DMS 273 treated with DMSO at 0.1 percent for 48 hours (cell line): Measurements from ENCODE around the gene POLR2I.
A peak's percentile ranks its signal among the peaks of the same experiment; 100 is the strongest.
"Not testable (repeated sequence)": the region's sequence is repeated elsewhere in the genome, so short reads cannot be mapped to it uniquely, and the experiment has no call there.

ENCODE experiments used
- DNase-seq: peaks from one replicate; lab custom pipeline; 2025; lab: John Stamatoyannopoulos, UW

Gene POLR2I

DNA sequence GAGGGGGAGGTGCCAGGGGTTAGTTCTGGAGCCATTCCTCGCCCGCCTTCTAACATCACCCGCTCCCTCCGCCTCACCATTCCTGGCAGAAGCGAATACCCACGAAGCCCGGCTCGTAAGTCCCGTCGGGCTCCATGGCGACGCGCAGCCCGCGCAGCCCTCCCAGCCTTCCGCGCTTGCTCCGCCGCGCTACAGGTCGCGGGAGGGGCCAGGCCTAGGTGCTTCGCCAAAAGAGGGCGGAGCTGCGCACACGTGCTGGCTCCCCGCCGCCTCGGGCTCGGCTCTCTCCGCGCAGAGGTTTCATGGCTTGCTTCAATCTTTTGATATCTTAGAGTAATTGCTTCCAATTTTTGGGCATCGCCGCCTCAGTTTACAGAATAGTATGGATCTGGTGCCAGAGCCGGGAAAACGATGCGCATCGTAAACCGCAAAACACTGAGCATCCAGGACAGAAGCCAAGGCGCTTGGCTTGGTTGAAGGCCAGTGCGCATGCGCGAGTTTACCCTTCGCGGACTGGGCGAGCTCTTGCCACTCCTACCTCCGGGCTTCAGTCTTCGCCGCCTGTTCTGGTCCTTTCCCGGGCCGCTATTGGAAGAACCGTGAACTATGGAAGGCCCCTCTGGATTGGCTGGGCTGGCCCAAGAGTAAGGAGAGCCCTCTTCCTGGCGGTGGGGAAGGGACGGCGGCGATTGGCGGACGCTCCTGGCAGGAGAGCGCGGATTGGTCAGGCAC lies at the start of gene POLR2I:
POLR2I (minus strand) TSS at position 155 of the 732 bp plus-strand sequence; CDS start at position 136, 19 bp downstream.
- DNase-seq, result peak; percentile 99

DNA sequence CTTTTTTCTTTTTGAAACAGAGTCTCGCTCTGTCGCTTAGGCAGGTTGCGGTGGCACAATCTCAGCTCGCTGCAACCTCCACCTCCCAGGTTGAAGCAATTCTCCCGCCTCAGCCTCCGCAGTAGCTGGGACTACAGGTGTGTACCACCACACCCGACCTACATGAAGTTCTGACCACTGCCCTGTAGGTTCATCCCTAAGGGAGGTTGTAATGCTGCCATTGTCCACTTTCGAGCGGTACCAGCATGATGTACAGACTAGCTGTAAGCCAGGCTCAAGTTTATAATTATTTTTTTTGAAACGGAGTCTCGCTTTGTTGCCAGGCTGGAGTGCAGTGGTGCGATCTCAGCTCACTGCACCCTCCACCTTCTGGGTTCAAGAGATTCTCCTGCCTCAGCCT lies 49.1 kb upstream of the POLR2I start:
- DNase-seq, result no peak

DNA sequence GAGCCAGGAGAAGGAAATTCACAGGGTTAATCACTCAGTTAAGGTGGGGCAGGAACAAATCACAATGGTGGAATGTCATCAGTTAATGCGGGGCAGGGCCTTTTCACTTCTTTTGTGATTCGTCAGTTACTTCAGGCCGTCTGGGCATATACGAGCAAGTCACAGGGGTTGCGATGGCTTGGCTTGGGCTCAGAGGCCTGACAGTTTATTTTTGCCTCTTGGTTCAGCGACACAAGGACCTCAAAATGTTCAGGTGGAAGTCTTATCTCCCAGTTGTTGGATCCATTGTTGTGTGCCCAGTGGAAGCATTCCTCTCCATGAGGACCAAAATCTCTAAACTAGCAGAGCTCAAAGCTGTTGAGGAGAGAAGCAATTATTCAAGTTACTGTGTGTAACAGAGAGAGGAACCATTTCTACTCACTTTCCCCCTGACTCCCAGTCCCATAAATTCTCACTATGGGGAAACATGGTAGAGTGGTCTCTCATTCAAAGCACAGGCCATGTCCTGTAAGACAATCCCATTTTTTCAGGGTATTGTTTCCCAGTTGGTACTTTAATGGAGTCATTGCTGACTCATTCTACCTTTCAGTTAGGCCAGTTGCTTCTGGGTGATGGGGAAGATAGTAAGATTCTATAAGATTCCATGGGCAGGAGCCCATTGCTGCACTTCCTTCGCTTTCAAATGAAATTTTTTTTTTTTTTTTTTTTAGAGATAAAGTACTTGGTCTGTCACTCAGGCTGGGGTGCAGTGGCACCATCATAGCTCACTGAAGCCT lies 46.3 kb upstream of the POLR2I start:
- no peak for DNase-seq

DNA sequence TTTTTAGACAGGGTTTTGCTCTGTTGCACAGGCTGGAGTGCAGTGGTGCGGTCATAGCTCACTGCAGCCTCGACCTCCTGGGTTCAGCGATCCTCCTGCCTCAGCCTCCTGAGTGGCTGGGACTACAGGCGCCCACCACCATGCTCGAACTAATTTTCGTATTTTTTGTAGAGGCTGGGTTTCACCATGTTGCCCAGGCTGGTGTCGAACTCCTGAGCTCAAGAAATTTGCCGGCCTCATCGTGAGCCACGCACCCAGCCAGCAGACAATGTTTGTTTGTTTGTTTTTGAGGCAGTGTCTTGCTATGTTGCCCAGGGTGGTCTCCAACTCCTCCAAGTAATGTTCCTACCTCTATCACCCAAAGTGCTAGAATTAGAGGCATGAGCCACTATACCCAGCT lies 38.5 kb upstream of the POLR2I start:
- no peak for DNase-seq

DNA sequence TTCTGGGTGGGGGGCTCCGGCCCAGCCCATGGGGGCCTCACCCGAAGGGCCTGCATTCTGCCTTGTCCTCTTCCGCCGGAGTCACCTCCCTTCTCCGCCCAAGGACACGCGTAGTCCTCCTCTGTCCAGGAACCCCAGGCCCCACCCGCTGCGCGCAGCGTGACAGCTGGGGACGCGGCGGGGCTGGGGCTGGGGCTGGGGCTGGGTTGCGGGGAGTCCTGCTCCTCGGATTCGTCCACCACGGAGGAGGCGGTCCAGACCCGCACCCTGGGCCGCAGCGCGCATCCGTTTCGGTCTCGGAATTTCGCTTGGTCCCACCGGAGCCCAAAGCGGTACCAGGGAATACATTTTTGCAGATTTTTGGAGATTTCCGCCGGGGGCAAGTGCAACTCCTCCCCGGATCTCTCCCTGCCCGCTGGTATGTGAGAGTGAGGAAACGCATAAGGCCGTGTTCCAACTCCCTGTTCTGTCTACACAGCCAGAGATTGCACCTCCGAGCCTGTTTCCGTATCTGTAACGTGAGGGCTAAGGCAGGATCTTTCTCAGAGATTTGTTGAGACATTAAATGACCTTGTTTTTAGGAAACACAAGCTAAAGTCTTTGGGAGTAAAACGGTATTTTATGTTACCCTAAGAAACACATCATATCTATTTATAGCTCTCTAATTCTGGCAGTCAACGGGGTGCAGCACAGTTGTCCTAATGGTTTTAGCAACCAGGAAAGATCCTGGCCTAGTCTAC lies 37.8 kb upstream of the POLR2I start, which contains the start of gene COX7A1:
COX7A1 (minus strand) TSS at position 96 of the 740 bp plus-strand sequence; CDS start at position 56, 40 bp downstream.
- no peak for DNase-seq

DNA sequence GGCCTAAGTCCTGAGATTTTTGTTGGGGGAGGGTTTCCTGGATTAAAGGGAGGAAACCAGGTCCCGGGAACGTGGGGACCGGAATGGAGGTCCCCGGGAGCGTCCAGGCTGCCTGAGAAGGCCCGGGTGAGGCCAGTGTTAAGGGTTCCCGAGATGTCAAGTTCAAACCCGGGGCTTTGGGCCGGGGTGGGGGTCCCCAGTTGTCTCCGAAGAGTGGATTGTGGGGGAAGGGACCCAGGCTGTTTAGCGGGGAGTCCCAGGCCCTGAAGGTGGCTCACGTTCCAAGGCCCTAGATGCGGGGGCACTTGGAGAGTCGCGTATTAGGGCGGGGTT lies 37.3 kb upstream of the POLR2I start:
- DNase-seq, result no peak

DNA sequence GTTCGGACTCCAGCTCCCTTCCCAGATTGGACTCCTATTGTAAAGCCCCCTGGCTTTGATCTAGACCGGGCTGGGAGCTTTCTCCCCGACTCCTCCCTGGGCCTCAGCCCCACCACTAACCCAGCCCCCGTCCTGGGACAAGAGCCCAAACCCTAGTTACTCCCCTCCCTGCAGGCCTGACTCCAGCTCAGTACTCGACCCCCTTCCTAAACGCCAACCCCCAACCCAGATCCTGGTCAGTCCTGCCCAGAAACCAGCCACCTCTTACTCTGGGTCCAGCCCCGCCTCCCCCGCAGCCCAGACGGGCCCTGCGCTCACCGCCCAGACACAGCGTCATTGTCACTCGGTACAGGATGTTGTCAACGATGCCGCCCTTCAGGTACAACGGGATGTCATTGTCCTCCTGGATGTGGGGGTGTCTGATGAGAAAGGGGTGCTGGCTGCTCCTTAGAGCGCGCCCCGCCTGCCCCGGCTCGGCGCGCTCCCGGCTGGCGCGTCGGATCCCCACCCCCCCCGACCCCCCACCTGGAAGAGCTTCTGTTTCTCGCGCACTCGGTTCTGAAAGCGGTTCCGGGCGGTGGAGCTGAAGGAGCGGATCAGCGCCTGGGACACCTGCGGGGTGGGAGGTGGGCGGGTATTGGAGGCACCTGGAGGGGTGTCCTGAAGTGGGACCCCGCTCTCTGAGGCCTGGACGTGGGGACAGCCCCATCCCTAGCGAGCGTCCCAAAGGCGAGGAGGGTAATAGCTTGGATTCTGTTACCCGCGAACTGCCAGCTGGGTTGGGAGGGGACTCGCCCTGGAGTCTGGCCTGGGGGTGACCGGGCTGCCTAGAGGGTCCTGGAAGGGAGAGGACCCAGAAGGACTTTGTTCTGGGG lies 36.7 kb upstream of the POLR2I start:
- DNase-seq, result no peak

DNA sequence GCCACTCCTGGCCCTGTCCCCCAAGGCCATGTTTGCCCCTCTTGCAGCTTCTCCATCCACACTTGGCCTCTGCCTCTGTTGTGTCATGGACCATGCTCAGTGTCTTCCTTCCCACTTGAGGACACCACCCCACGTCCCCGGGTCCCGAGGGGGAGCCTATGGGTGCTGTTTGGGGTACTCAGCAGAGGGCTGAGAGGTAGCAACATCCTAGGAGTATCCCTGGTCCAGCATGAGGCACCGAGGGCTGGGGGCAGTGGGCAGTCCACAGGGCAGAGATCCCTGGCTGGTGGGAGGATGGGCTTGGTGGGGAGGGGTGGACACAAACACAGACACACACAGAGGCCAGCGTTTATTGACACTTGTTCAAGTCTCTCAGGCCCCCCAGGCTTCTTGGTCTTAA lies 35.9 kb upstream of the POLR2I start:
- DNase-seq, result no peak

DNA sequence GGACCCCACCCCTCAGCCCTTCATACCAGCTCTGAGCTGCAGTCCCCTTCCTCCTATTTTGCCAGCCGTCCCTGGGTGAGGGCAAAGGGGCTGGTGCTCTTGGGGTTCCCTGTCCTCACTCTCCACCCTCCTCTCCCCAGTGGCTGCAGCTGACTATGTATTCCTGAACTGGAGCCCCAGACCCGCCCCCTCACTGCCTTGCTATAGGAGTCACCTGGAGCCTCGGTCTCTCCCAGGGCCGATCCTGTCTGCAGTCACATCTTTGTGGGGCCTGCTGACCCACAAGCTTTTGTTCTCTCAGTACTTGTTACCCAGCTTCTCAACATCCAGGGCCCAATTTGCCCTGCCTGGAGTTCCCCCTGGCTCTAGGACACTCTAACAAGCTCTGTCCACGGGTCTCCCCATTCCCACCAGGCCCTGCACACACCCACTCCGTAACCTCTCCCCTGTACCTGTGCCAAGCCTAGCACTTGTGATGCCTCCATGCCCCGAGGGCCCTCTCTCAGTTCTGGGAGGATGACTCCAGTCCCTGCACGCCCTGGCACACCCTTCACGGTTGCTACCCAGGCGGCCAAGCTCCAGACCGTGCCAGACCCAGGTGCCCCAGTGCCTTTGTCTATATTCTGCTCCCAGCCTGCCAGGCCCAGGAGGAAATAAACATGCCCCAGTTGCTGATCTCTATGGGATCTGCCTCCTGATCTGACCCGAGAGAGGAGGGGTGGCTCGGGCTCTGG lies 35.2 kb upstream of the POLR2I start:
- no peak for DNase-seq

DNA sequence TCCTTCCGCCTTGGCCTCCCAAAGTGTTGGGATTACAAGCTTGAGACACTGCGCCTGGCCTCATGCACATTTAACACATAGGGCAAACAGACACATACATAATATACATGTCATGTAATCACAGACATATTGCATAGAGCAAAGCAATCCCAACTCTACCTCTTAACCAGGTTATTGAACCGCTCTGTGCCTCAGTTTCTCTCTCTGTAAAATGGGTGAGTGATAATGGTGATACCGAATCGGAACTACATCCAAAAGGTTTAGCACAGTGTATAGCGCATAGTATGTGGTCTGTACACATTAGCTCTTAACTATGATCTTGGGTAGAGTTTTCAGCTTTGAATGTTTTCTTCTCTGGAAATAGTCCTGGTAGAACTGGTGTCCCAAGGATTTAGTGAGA lies 29.9 kb upstream of the POLR2I start:
- no peak for DNase-seq

DNA sequence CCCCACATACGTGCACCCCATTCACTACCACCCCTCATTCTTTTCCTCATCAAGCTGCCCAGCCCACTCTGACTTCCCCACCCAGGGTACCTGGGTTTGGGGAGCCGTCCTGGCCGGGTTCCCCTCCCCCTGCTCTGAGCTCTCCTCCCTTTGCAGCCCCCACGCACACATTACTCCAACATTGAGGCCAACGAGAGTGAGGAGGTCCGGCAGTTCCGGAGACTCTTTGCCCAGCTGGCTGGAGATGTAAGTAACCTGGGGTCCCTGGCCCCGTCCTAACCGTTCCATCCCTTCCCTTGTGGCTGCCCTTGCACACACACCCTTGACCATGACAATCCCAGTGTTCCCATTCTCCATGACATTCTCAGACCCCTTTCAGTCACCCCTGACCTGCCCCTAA lies 27.8 kb upstream of the POLR2I start:
- DNase-seq, result no peak

DNA sequence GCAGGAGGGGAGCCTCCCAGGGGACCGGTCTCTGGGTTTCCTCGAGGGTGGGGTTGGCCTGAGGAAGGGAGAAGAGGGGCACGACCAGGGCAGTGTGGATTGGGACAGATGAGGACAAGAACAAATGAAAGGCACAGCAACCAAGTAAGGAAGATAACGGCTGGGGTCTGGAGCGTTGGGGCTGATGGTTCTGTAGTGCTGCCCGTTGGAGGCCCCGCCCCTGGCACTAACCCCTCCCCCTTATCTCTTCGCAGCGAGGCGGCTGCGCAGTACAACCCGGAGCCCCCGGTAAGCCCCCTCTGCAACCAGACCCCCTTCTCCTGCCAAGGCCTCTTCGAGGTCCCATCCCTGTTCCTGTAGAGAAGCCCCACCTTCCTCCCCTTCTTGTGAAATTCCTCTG lies 27.4 kb upstream of the POLR2I start:
- no peak for DNase-seq

DNA sequence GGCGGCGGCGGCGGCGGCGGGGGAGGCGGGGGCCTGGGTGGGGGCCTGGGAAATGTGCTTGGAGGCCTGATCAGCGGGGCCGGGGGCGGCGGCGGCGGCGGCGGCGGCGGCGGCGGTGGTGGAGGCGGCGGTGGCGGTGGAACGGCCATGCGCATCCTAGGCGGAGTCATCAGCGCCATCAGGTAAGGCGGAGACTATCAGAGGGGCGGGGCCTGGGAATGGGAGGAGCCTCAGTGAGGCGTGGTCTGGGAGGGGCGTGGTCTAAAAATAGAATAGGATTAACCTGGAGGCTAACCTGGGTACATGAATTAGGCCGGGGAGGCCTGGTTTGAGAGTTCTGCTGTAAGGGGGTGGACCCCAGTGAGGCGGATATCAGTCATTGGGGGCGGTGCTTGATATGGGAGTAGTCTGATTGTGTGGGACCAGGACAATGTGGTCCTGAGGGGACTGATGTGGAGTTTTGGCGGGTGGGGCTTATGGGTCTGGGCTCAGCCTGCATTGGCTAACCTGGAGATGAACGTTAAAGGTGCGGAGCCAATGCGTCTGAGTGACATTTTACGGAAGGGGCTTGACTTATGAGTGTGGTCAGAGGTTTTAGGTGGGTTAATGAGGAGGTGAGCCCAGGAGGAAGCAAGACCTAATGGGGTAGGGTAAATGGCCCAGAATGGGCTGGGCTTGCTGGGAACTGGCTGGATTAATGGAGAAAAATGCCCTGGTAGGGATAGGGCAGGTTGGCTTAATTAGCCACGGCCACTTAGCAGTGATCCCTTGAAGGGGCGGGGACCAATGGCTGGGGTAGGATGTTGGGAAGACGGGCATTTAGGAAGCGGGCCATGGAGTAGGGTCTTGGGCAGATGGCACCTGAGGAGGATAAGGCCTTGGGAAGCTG lies 26.6 kb upstream of the POLR2I start:
- peak; percentile 33 for DNase-seq

DNA sequence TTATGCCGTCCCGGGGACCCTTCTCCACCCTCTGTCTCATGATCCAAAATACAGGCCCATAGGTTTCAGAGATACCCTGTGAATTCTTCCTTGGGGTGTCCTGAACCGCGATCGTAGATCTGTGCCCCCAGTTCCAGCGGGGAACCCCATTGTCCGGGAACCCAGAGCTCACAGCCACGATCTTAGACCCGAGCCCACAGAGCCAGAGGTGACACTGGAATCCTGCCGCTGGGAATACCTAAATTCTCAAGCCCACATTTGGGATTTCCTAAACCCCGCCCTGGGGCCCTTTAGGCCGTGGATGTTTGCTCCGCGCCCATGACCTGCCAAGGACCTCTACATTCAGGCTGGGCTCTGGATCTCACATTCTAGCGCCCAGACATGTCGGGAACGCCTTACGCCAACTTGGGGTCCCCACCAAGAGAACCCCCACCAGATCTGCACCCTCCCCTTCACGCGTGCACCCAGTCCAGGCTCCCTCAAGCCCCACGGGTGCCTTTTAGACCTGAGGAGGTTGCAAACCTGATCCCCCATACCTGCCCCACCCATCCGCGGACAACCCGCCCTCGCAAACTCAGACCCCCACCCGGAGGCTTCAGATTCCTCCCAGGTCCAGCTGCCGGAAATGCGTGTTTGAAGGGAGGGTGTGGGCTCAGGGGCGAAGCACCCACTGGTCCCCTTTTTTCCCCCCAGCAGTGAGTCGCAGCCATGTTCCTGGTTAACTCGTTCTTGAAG lies 25.8 kb upstream of the POLR2I start:
- DNase-seq, result peak; percentile 29

DNA sequence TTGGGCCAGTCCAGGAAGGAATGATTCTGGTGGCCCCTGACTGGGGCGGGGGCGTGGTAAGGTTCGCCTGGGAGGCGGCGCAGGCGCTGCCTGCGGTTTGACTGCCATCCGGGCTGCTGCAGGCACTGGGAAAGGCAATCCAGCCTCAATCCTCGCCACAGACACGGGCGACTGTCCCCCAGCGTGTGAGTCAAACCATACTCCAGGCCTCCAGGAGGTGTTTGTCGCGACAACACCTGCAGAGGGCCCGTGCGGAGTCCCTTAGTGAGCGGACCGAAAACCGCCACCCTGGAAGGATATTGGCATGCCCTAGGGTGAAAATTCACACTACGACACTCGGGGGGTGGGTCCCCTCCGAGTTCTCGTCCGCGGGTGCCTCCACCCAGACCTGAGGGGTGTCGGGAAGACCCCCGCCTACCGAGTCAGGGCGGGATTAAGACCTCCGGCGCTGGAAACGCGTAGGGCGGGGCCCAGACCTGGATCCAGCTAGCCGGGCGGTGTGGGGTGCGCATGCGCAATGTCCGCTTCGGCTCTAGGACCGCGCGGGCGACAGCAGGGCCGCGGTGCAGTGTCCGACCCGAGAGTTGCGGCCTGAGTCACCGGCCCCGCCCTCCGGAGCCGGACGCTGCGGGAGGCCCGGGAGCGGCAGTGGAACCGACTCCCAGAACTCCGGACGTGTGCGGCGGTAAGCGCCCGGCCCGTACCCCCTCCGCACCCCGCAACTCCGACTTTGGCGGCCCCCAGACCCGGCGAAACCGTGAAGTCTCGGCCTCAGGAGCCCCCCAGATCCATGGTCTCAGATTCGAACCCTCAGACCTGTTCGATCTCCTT lies 25.0 kb upstream of the POLR2I start, which contains the start of gene CAPNS1:
CAPNS1 (plus strand) TSS at position 594 of the 831 bp plus-strand sequence. CDS start 946 bp downstream, outside the sequence.
- peak; percentile 87 for DNase-seq

DNA sequence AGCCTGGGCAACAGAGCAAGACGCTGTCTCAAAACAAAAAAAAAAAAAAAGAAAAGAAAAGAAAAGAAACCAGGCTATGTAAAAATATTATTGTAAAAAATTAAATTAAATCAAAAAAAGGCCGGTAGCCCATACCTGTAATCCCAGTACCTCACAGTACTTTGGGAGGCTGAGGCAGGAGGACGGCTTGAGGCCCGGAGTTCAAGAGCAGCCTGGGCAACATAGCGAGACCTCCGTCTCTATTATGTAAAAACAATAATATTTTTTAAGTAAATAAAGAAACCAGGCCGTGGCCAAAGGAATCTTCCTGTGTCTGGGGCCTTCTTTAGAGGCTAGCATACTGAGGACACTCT lies 24.4 kb upstream of the POLR2I start:
- DNase-seq, result no peak

DNA sequence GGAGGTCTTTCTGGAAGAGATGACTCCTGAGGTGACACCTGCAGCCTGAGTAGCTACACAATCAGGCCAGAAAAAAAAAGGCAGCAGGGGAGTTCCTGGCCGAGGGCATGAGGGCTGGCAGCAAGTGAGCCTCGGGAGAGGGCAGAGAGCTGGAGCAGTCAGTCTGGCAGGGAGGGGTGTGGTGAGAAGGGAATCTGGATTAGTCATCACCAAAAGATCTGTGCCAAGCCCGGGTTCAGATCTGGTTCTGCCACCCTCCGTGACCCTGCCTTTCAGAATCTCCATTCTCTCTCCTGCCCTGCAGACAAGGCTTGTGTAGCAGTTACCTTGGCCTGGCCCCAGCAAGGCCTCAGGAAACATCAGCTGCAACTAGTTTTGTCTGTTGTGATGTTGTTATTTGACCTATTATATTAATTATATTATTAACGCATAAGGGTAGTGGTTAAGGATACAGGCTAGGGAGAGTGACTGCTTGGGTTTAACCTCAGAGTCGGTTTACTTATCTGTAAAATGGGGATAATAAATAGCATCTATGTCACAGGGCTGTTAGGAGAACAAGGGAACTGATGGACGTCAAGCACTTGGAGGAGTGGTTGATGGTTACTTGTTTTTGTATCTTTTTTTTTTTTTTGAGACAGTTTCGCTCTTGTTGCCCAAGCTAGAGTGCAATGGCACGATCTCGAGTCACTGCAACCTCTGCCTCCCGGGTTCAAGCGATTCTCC lies 22.4 kb upstream of the POLR2I start:
- DNase-seq, result peak; percentile 36

DNA sequence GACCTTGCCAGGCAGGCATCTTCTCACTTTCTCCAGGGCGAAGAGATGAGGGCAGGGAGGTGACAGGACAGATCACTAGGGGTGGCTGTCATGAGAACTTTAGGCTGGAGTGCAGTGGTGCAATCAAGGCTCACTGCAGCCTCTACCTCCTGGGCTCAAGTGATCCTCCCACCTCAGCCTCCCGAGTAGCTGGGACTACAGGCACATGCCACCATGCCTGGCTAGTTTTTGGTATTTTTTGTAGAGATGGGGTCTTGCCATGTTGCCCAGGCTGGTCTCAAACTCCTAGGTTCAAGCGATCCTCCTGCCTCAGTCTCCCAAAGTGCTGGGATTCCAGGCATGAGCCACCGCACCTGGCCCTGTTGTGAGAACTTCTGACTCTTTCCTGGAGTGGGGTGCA lies 20.2 kb upstream of the POLR2I start:
- DNase-seq, result not testable (repeated sequence)
